Measurements from ENCODE around the gene CAV2.

Gene CAV2

DNA sequence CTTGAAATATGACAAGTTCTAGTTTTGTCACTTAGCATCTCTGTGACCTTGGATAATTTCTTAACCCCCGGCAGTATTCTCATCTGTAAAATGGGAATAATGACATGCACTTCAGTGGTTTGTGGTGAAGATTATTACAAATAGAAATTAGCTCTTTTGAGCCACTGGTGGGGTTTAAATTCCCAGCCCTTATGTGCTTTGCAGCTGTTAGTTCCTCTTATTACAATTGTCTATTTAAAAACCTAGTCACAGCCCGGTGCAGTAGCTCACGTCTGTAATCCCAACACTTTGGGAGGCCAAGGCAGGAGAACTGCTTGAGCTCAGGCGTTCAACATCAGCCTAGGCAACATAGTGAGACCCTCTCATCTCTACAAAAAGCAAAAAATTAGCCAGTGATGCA is 55.4 kb downstream of the CAV2 start:
- no peak overlapping the region for H3K27ac ChIP-seq
- TF ChIP-seq, protein P1, sequence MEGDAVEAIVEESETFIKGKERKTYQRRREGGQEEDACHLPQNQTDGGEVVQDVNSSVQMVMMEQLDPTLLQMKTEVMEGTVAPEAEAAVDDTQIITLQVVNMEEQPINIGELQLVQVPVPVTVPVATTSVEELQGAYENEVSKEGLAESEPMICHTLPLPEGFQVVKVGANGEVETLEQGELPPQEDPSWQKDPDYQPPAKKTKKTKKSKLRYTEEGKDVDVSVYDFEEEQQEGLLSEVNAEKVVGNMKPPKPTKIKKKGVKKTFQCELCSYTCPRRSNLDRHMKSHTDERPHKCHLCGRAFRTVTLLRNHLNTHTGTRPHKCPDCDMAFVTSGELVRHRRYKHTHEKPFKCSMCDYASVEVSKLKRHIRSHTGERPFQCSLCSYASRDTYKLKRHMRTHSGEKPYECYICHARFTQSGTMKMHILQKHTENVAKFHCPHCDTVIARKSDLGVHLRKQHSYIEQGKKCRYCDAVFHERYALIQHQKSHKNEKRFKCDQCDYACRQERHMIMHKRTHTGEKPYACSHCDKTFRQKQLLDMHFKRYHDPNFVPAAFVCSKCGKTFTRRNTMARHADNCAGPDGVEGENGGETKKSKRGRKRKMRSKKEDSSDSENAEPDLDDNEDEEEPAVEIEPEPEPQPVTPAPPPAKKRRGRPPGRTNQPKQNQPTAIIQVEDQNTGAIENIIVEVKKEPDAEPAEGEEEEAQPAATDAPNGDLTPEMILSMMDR (conservative IDR thresholded peaks at IDR 0.05): no peak

DNA sequence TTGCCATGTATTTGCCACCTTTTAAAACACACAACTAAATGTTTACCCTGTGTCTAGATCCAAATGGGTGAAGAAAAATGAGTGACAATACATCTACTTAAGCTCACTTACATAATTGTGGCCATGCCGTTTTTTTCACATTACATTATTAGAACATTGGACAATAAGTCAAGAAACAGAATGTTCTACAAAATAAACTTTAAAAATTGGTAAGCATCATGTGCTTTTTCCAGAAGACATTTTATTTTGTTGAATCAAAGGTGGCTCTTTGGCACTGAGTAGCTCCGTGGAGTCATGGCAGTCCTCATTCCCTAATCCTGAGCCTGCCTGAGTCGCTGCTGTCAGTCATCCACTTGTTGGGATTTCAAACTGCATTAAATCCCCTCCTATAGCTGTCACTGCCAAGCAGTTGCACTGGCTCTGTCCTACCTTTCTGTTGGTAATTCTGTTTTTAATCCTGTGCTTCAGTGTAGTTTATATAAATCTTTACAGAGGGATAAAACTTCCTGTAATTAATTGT is 57.6 kb downstream of the CAV2 start:
- TF ChIP-seq, protein P1 (conservative IDR thresholded peaks at IDR 0.05): no peak
- peak overlapping the region; percentile 7; the same call in 1 of the 2 replicates for H3K27ac ChIP-seq

- TF ChIP-seq, protein P1 (conservative IDR thresholded peaks at IDR 0.05): no peak
- no peak overlapping the region for H3K27ac ChIP-seq
These were observed 58.4 kb downstream of the CAV2 start for GRCh38 chr7:116557901-116558300.

Data from VCaP (cell line).